GM18519 (cell line): ENCODE data around the gene TSPAN3.

ENCODE experiments used
- ATAC-seq: cut with Tn5 transposase; IDR thresholded peaks from one replicate; pipeline ENCODE4 v1.9.1; 2021; ENCODE audit warnings: mild to moderate bottlenecking, moderate library complexity; ENCODE audit not compliant: unreplicated experiment, low FRiP score

TSPAN3 gene

GRCh38 chr15:77085297-77085696 lies 14.4 kb upstream of the TSPAN3 start:
- ATAC-seq, result no peak

GRCh38 chr15:77084436-77084835 lies 13.5 kb upstream of the TSPAN3 start:
- ATAC-seq, result no peak

GRCh38 chr15:77083381-77084160 lies 12.7 kb upstream of the TSPAN3 start:
- ATAC-seq, result no peak

GRCh38 chr15:77081971-77082370 lies 11.1 kb upstream of the TSPAN3 start:
- ATAC-seq, result no peak

- ATAC-seq, result no peak
Measured at GRCh38 chr15:77076323-77076915, 5.5 kb upstream of the TSPAN3 start.

- no peak for ATAC-seq
Measured at GRCh38 chr15:77075528-77075927, 4.6 kb upstream of the TSPAN3 start.

- no peak for ATAC-seq
Measured at GRCh38 chr15:77074350-77074749, 3.4 kb upstream of the TSPAN3 start.

- no peak for ATAC-seq
Measured at GRCh38 chr15:77071305-77072223, 655 bp upstream of the TSPAN3 start.

- no peak for ATAC-seq
Measured at GRCh38 chr15:77070180-77070494, 772 bp downstream of the TSPAN3 start.

- no peak for ATAC-seq
Measured at GRCh38 chr15:77069521-77070121, 1.3 kb downstream of the TSPAN3 start.

- ATAC-seq, result no peak
Measured at GRCh38 chr15:77068633-77069032, 2.3 kb downstream of the TSPAN3 start.

- no peak for ATAC-seq
Measured at GRCh38 chr15:77067691-77068367, 3.1 kb downstream of the TSPAN3 start.

- no peak for ATAC-seq
Measured at GRCh38 chr15:77066971-77067690, 3.8 kb downstream of the TSPAN3 start.

- no peak for ATAC-seq
Measured at GRCh38 chr15:77064539-77065308, 6.2 kb downstream of the TSPAN3 start.

- ATAC-seq, result no peak
Measured at GRCh38 chr15:77064063-77064462, 6.8 kb downstream of the TSPAN3 start.

GRCh38 chr15:77063249-77063648 lies 7.7 kb downstream of the TSPAN3 start:
- ATAC-seq, result no peak

GRCh38 chr15:77060546-77060945 lies 10.4 kb downstream of the TSPAN3 start:
- no peak for ATAC-seq

- no peak for ATAC-seq
Measured at GRCh38 chr15:77059786-77060361, 11.0 kb downstream of the TSPAN3 start.

GRCh38 chr15:77058468-77058867 lies 12.4 kb downstream of the TSPAN3 start:
- ATAC-seq, result no peak
